GM19023 (cell line): ENCODE measurements around the gene SLC12A7.
"Not testable (repeated sequence)": the region's sequence is repeated elsewhere in the genome, so short reads cannot be mapped to it uniquely, and the experiment has no call there.

Experiments used
- ATAC-seq: cut with Tn5 transposase; IDR thresholded peaks from one replicate; pipeline ENCODE4 v1.9.1; 2021; ENCODE audit warnings: mild to moderate bottlenecking, moderate library complexity; ENCODE audit not compliant: unreplicated experiment

Gene SLC12A7

DNA sequence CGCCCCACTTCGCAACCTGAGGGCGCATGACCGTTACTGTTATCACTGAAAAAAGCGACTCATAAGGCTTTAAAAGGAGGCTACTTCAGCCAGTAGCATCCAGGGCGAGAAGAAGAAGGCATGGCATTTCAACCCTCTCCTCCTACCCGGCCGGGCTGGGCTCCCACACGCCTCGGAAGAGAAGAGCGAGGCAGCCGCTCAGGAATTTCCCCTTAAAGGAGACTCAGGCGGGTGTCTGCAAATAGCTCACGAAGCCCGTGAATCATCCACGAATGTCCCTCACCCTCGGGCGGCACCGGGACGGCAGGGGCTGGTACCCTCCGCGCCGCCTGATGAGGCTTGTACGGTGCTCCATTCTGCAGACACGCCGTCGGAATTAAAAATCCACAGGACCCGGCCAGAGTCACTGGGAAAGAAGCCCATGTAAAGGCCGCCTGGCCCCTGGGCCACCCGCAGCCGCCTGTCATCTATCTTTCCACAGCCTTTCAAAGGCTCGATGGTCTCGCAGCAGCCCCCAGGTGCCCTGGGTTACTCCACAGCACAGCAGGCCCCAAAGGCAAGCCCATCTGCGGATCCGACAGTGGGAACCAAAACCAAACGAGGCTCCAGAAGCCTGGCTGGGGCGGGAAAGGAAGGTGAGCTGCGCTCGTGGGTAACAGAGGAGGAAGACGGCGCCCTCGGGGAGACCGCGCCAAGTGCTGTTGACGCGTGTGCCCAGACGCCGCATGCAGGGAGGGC is 11.8 kb downstream of the SLC12A7 start:
- ATAC-seq = no peak

GRCh38 chr5:1098986-1099597 is 12.8 kb downstream of the SLC12A7 start:
- no peak for ATAC-seq

DNA sequence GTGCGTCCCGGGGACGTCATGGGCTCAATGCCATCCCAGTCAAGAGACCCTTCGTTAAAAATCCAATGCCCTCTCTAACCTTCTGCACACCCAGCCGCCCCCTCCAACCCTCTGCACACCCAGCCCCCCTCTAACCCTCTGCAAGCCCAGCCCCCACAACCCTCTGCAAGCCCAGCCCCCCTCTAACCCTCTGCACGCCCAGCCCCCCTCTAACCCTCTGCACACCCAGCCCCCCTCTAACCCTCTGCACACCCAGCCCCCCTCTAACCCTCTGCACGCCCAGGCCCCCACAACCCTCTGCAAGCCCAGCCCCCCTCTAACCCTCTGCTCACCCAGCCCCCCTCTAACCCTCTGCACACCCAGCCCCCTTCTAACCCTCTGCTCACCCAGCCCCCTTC is 13.9 kb downstream of the SLC12A7 start:
- not testable (repeated sequence) for ATAC-seq

GRCh38 chr5:1097381-1097987 is 14.4 kb downstream of the SLC12A7 start:
- ATAC-seq = no peak

- no peak for ATAC-seq
Measured at GRCh38 chr5:1096838-1097237, 15.0 kb downstream of the SLC12A7 start.

DNA sequence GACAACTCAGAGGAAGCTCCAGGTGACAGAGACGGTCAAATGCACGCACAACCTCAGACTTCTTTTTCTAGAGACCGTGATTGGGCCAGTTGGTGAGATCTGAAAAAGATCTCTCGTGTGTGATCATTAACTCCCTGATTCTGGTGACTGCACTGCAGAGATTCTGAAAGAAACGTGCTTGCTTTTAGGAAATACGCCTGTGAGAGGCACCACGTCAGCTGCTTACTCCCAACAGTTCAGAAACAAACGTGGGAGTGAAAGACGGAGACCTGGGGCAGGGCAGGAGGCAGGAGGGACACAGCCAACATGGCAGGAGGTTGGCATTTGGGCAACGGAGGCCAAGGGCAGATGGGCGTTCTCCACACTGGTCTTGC is 15.9 kb downstream of the SLC12A7 start:
- ATAC-seq = no peak

GRCh38 chr5:1095302-1095989 is 16.4 kb downstream of the SLC12A7 start:
- no peak for ATAC-seq

GRCh38 chr5:1094670-1095190 is 17.1 kb downstream of the SLC12A7 start:
- no peak for ATAC-seq

GRCh38 chr5:1093361-1093760 is 18.5 kb downstream of the SLC12A7 start:
- ATAC-seq = no peak

- no peak for ATAC-seq
Measured at GRCh38 chr5:1092122-1092521, 19.7 kb downstream of the SLC12A7 start.

- no peak for ATAC-seq
Measured at GRCh38 chr5:1091632-1092031, 20.2 kb downstream of the SLC12A7 start.

DNA sequence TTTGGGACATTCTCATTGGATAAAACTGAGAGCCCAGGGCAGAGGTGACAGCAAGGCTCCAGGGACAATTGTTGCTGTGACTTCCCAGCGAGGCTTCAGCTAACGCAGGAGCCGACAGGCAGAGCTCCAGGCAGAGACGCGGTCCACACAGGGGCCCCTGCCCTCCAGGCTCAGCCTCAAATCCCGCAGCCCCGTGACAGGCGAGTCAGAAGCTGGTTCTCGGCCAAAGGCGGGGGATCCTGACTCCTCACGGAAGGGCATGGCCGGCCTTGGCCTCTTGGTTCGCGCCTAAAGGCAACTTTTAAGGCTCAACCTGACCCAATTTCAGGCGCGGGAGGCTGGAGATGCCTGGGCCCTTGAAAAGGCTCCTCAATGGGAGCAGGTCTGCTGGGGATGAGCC is 21.3 kb downstream of the SLC12A7 start:
- ATAC-seq = no peak

DNA sequence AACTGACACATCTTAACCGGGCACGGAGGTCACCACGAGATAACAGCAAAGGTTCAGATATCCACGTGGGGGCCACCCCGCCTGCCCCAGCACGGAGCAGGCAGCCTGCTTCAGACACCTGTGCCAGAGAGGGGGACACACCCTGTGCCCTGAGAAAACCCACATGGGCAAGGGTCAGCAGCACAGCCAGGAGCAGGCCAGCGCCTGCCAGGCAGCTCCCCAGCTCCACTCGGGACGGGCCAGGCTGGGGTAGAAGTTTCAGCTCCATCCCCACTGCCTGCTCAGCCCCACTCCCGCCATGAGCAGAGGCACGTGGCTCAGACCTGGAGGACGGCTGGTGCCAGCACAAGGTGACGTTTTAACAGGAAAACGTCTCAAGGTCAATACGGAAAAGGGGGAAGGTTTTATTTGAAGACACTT is 22.2 kb downstream of the SLC12A7 start:
- ATAC-seq = no peak

DNA sequence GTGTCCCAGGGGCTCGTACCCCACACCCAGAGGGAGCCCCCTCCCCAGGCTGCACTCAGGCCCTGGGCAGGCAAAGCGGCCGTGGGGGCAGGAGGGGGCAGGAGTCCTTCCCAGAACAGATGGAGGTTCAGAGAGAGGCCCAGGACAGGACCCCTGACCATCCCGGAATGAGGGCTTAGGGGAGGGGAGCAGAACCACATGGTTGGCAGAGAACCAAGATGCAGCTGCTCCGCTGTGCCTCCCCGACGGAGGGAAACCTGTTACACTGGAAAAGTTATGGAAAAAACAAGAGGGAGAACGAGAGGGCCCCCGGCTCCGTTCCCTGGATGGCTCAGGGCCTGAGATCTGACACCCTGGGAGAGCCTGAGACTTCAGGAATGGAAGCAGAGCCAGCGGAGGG is 22.7 kb downstream of the SLC12A7 start:
- ATAC-seq = no peak

DNA sequence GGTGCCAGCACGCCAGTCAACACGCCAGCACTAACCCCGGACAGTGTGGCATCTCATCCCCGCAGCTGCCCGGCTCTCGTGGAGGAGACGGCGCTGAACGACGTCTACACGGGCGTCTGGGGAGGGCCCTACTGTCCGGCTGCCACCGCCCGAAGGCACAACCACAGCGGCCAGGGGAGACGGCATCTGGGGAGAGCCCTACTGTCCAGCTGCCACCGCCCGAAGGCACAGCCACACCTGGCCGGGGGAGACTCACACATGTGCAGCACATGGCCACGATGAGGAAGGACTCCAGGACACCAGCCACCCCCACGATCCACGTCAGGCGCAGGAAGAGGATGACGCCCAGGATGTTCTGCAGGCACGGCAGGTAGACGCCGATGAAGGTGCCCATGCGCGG is 23.1 kb downstream of the SLC12A7 start:
- no peak for ATAC-seq

DNA sequence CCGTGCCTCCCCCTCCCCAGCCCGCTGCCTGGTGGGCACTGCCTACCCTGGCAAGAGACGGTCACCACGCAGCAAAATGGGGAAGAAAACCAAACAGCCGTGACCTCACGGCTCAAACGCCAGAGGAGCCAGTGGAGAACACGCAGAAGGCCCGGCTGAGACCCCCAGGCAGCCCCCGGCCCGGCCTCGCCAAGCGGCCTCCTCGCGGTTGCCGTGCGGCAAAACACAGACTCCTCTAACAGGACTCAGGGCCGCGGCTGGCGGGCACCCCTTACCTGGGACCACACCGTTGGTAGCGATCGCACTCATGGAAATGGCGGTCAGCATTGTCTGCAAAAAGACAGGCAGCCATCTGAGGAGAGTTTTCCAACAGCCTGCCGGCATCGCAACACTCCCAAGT is 23.8 kb downstream of the SLC12A7 start:
- no peak for ATAC-seq

GRCh38 chr5:1087428-1087827 is 24.4 kb downstream of the SLC12A7 start:
- no peak for ATAC-seq

DNA sequence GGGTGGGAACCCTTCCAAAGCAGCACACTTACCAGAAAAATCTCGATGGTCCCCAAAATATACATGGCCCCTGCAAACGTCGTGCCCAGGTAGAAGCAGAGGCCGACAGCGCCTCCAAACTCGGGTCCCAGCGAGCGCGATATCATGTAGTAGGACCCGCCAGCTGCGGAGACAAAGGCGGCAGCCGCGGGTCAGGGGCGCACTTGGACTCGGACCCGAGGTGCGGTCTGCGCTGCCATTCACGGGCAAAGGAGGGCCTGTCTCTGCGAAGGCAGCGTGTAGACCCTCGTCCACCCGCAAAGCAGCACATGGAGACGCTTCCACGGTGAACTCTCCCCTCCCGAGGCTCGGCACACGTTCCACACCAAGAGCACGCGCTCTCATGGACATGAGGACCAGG is 25.0 kb downstream of the SLC12A7 start:
- ATAC-seq = no peak

- no peak for ATAC-seq
Measured at GRCh38 chr5:1086137-1086536, 25.7 kb downstream of the SLC12A7 start.

- no peak for ATAC-seq
Measured at GRCh38 chr5:1085391-1085790, 26.5 kb downstream of the SLC12A7 start.

GRCh38 chr5:1083823-1084605 is 27.8 kb downstream of the SLC12A7 start:
- ATAC-seq = no peak
